GM12878 (cell line): Measurements from ENCODE around the gene GARNL3. TPM values are rescaled to one million over a fixed set of nuclear protein-coding genes. Genes with fewer than 3 reads are reported as not detected.

Source experiments
- ATAC-seq: fragments of 200-7000 bp; cut with Tn5 transposase; 3 replicates; pipeline ENCODE4 v1.9.1; 2020; ENCODE audit warnings: mild to moderate bottlenecking, moderate library complexity
- BruUV-seq: library from RNA; stranded (reverse); fragments of 400-500 nt; replicated peaks from 2 replicates; lab custom pipeline; 2021; lab: Mats Ljungman, UMichigan
- CTCF ChIA-PET: fragments of 300-600 bp; sonication (Branson Sonifier 250); formaldehyde crosslinking; extraction: SDS; loops from one replicate; lab custom pipeline; 2021; ENCODE audit warnings: inconsistent platforms; lab: Yijun Ruan, JAX
- POLR2A ChIA-PET: fragments of 350-600 bp; formaldehyde crosslinking; extraction: SDS; loops from one replicate; lab custom pipeline; 2021; ENCODE audit warnings: inconsistent platforms; lab: Charles Lee
- RAD21 ChIA-PET: fragments of 300-600 bp; sonication (Branson Sonifier 250); formaldehyde crosslinking; loops from one replicate; lab custom pipeline; 2023; ENCODE audit warnings: antibody characterized with exemption; ENCODE audit not compliant: unreplicated experiment; lab: Charles Lee
- SMC1A ChIA-PET: fragments of 300-600 bp; sonication (Branson Sonifier 250); formaldehyde crosslinking; loops from one replicate; lab custom pipeline; 2023; ENCODE audit not compliant: unreplicated experiment, uncharacterized antibody; lab: Charles Lee
- DNase-seq: peaks from one replicate; pipeline ENCODE4 v3.0.0-alpha.2; 2011; ENCODE audit warnings: low read depth, low spot score
- FAIRE-seq: peaks from 3 replicates; lab custom pipeline; 2011; peaks lifted over from hg19 to GRCh38; lab: Jason Lieb, UNC
- H2AFZ ChIP-seq: 2 replicates; pipeline ENCODE4 v1.6.0; 2011; ENCODE audit warnings: low read depth, low read length, control low read depth; ENCODE audit not compliant: control insufficient read depth
- H3K27ac ChIP-seq: 2 replicates; pipeline ENCODE4 v1.5.1; 2011; ENCODE audit warnings: control low read depth; ENCODE audit not compliant: control insufficient read depth, insufficient read depth
- H3K27me3 ChIP-seq, 2 experiments: replicated peaks in 1 of 2; 2 replicates each; pipeline versions ENCODE4 v1.6.0 to v1.6.1; 2011; ENCODE audit warnings: low read length in 1 of 2; ENCODE audit not compliant: control insufficient read depth in 2 of 2, insufficient read depth in 2 of 2
- H3K36me3 ChIP-seq, 2 experiments: 2 replicates each; pipeline ENCODE4 v1.5.1; 2011; ENCODE audit warnings: low read length in 1 of 2; ENCODE audit not compliant: control insufficient read depth in 2 of 2, insufficient read depth in 2 of 2
- H3K4me1 ChIP-seq: 2 replicates; pipeline ENCODE4 v1.6.1; 2011; ENCODE audit warnings: mild to moderate bottlenecking, low read length, moderate library complexity, mixed read lengths; ENCODE audit not compliant: control insufficient read depth, insufficient read depth
- H3K4me2 ChIP-seq: 2 replicates; pipeline ENCODE4 v1.6.0; 2011; ENCODE audit warnings: control low read depth; ENCODE audit not compliant: control insufficient read depth, insufficient read depth
- H3K4me3 ChIP-seq: fragments of 200-600 bp; sonication (generic); 2 replicates; pipeline ENCODE4 v1.5.1; 2016
- H3K79me2 ChIP-seq: 2 replicates; pipeline ENCODE4 v1.6.0; 2011; ENCODE audit warnings: low read length; ENCODE audit not compliant: control insufficient read depth, insufficient read depth
- H3K9ac ChIP-seq: 2 replicates; pipeline ENCODE4 v1.8.0; 2011; ENCODE audit warnings: low read length, control low read depth, mixed read lengths; ENCODE audit not compliant: control insufficient read depth, insufficient read depth
- H3K9me3 ChIP-seq: replicated peaks from 3 replicates; pipeline ENCODE4 v1.5.1; 2011; ENCODE audit warnings: mild to moderate bottlenecking, low read length; ENCODE audit not compliant: control insufficient read depth, insufficient read depth
- H4K20me1 ChIP-seq: 2 replicates; pipeline ENCODE4 v1.6.0; 2011; ENCODE audit not compliant: control insufficient read depth, insufficient read depth
- ASH2L ChIP-seq: fragments of 300-600, 200-600 bp; sonication (generic); IDR thresholded peaks from 2 replicates; pipeline ENCODE4 v1.6.1; 2017; ENCODE audit warnings: low read depth, mild to moderate bottlenecking, borderline replicate concordance
- BRCA1 ChIP-seq: IDR thresholded peaks from 2 replicates; pipeline ENCODE4 v1.6.1; 2011; ENCODE audit warnings: low read depth, low read length, improper control_type of control experiment
- CHD2 ChIP-seq: IDR thresholded peaks from 2 replicates; pipeline ENCODE4 v1.6.1; 2011; ENCODE audit warnings: low read depth, low read length, improper control_type of control experiment, borderline replicate concordance
- ESRRA ChIP-seq: IDR thresholded peaks from 2 replicates; pipeline ENCODE4 v1.6.1; 2012; ENCODE audit warnings: mild to moderate bottlenecking, low read length, improper control_type of control experiment
- HDAC2 ChIP-seq: fragments of 200-600 bp; sonication (generic); IDR thresholded peaks from 2 replicates; pipeline ENCODE4 v1.6.1; 2017
- JUNB ChIP-seq: IDR thresholded peaks from 2 replicates; pipeline ENCODE4 v1.6.1; 2016; ENCODE audit warnings: antibody characterized with exemption, mild to moderate bottlenecking
- KAT2A ChIP-seq: conservative IDR thresholded peaks from 2 replicates; pipeline ENCODE4 v1.6.1; 2011; ENCODE audit warnings: low read depth, low read length; ENCODE audit not compliant: control insufficient read depth
- LARP7 ChIP-seq: fragments of 450-650 bp; IDR thresholded peaks from 2 replicates; pipeline ENCODE4 v1.6.1; 2017; ENCODE audit warnings: mild to moderate bottlenecking
- MTA2 ChIP-seq: fragments of 450-650 bp; IDR thresholded peaks from 2 replicates; pipeline ENCODE4 v1.6.1; 2016; ENCODE audit warnings: low read depth, mild to moderate bottlenecking, moderate library complexity
- NFXL1 ChIP-seq: fragments of 450-650 bp; IDR thresholded peaks from 2 replicates; pipeline ENCODE4 v1.6.1; 2017; ENCODE audit warnings: antibody characterized with exemption, mild to moderate bottlenecking, borderline replicate concordance
- NFYA ChIP-seq: IDR thresholded peaks from 2 replicates; pipeline ENCODE4 v1.6.1; 2011; ENCODE audit warnings: low read depth, mild to moderate bottlenecking, low read length, improper control_type of control experiment, borderline replicate concordance
- PAX5 ChIP-seq: IDR thresholded peaks from 2 replicates; pipeline ENCODE4 v1.6.1; 2011; ENCODE audit warnings: low read depth, low read length, borderline replicate concordance
- RAD21 ChIP-seq: IDR thresholded peaks from 2 replicates; pipeline ENCODE4 v1.6.1; 2011; ENCODE audit warnings: mild to moderate bottlenecking, low read depth, low read length, moderate library complexity; ENCODE audit not compliant: insufficient read depth
- RB1 ChIP-seq: fragments of 450-650 bp; formaldehyde crosslinking; IDR thresholded peaks from 2 replicates; pipeline ENCODE4 v1.6.1; 2017; ENCODE audit warnings: mild to moderate bottlenecking, borderline replicate concordance
- RFX5 ChIP-seq: IDR thresholded peaks from 2 replicates; pipeline ENCODE4 v1.6.1; 2011; ENCODE audit warnings: low read depth, low read length, improper control_type of control experiment
- SMAD1 ChIP-seq: fragments of 450-650 bp; IDR thresholded peaks from 2 replicates; pipeline ENCODE4 v1.6.1; 2018; ENCODE audit warnings: mild to moderate bottlenecking, low read depth; ENCODE audit not compliant: partially characterized antibody
- TARDBP ChIP-seq: IDR thresholded peaks from 2 replicates; pipeline ENCODE4 v1.6.1; 2016; ENCODE audit warnings: borderline replicate concordance
- WGBS: methylation state at CpG from one replicate; pipeline ENCODE4 v1.1.6; 2016; ENCODE audit warnings: low lambda C conversion rate; ENCODE audit not compliant: insufficient replicate concordance, insufficient coverage; ENCODE audit errors: missing lambda C conversion rate; 5-methylcytosine and 5-hydroxymethylcytosine counted together
- in situ Hi-C: fragments of 300-500 bp; cut with MboI; formaldehyde crosslinking; loops from 9 replicates; pipeline ENCODE4 v1.14.3; 2018; ENCODE audit warnings: mixed read lengths
- intact Hi-C: fragments of 100-400 bp; cut with micrococcal nuclease; formaldehyde crosslinking; loops from one replicate; pipeline ENCODE4 v1.14.2; 2022; ENCODE audit not compliant: unreplicated experiment
- polyA plus RNA-seq, 11 experiments: library from polyadenylated mRNA; depleted of rRNA in 4 of 11; unstranded in 6 of 11; stranded (reverse) in 5 of 11; fragments of >200 nt; fragmentation: Nextera tagmentation in 4 of 11; fragmentation: Illumina TruSeq in 1 of 11; extraction: Ambion mirVana in 4 of 11; extraction: Trizol in 1 of 11; gene quantifications; 1 replicate in 1 of 11; 2 replicates in 10 of 11; pipeline versions ENCODE4 v1.2.1 to v1.2.3, GENCODE V29; 2011 to 2016; ENCODE audit warnings: inconsistent platforms in 2 of 11, missing spikeins in 2 of 11, low read depth in 1 of 11
- total RNA-seq, 4 experiments: library from RNA; depleted of rRNA in 3 of 4; stranded (reverse); fragments of >200 nt in 3 of 4; fragmentation: Illumina TruSeq in 1 of 4; extraction: Trizol in 1 of 4; gene quantifications; 2 replicates each; pipeline versions ENCODE4 v1.2.1 to v1.2.3, GENCODE V29; 2013 to 2021
- TF ChIP-seq, protein P1 (sequence below): fragments of 450-650 bp; IDR thresholded peaks from 2 replicates; pipeline ENCODE4 v1.6.1; 2017; ENCODE audit warnings: low read depth, mild to moderate bottlenecking, moderate library complexity
- TF ChIP-seq, protein P2 (sequence below): IDR thresholded peaks from 2 replicates; pipeline ENCODE4 v1.6.1; 2012; ENCODE audit warnings: low read depth, low read length, improper control_type of control experiment

Gene GARNL3
- total and polyA plus RNA-seq, 10 of the 15 experiments (the other 5 are each of a cell fraction or from before 2014, with no cell fraction given) = 0.89 to 13.2 (median 6.3) TPM

GRCh38 chr9:127263237-127263636, 1.3 kb upstream of the GARNL3 start:
- peaks cover 6% of the 10 kb centered on the region; the same call in 1 of the 2 replicates for H3K4me1 ChIP-seq
- no peaks in the 10 kb centered on the region for H4K20me1 ChIP-seq
- no peak for FAIRE-seq
- ChIA-PET SMC1A (interaction anchor here (1.1 to 1.2 kb wide), 2 partner anchors 19 to 160 kb away, joined by 3 read pairs; no protein-coding TSS in a partner anchor), CTCF (interaction anchor here (1.4 kb wide), 1 partner anchor 10 kb away, joined by 4 read pairs; no protein-coding TSS in a partner anchor), RAD21 (no interaction called here), POLR2A (interaction anchor here (1.2 kb wide), 1 partner anchor 39 kb away, joined by 7 read pairs; no protein-coding TSS in a partner anchor)
- 96% methylated on average over 9 of the region's 9 CpGs for WGBS
- no peaks in the 10 kb centered on the region for H3K79me2 ChIP-seq
- ATAC-seq = no peak
- no peaks in the 10 kb centered on the region for H3K9me3 ChIP-seq
- H3K4me2 ChIP-seq = no peak overlapping the region
- in situ Hi-C loops = no loop called here
- intact Hi-C loops = no loop called here
- BruUV-seq = no TSS peak
- no peak overlapping the region for H3K4me3 ChIP-seq
- H2AFZ ChIP-seq = no peak overlapping the region
- no peaks in the 10 kb centered on the region for H3K27me3 ChIP-seq
- no peak overlapping the region for H3K9ac ChIP-seq
- no peaks in the 10 kb centered on the region for H3K36me3 ChIP-seq
- H3K27ac ChIP-seq = no peak overlapping the region
- DNase-seq = no peak
- TF ChIP-seq NFYA (no peak), RFX5 (no peak), PAX5 (no peak), RB1 (no peak), HDAC2 (no peak), ESRRA (no peak), BRCA1 (no peak), TARDBP (no peak)
- TF ChIP-seq, all 136 proteins: peak for 0

- Histone ChIP-seq H3K4me3 (no peak overlapping the region), H3K27ac (no peak overlapping the region), H3K9ac (no peak overlapping the region), H3K9me3 (no peaks in the 10 kb centered on the region), H3K79me2 (no peaks in the 10 kb centered on the region), H3K4me1 (peaks cover 7% of the 10 kb centered on the region), H3K4me2 (no peak overlapping the region), H3K27me3 (no peaks in the 10 kb centered on the region), H4K20me1 (no peaks in the 10 kb centered on the region), H2AFZ (no peak overlapping the region), H3K36me3 (no peaks in the 10 kb centered on the region)
- FAIRE-seq = no peak
- ChIA-PET POLR2A (interaction anchor here (1.2 kb wide), 1 partner anchor 39 kb away, joined by 7 read pairs; no protein-coding TSS in a partner anchor), RAD21 (no interaction called here), SMC1A (interaction anchor here (1.2 kb wide), 1 partner anchor 19 kb away, joined by 3 read pairs; no protein-coding TSS in a partner anchor), CTCF (interaction anchor here (1.4 kb wide), 1 partner anchor 10 kb away, joined by 4 read pairs; no protein-coding TSS in a partner anchor)
- intact Hi-C loops (no loop called here), in situ Hi-C loops (no loop called here)
- BruUV-seq = no TSS peak
- no peak for DNase-seq
- ATAC-seq = no peak
- TF ChIP-seq RFX5 (no peak), SMAD1 (no peak), RAD21 (no peak), MTA2 (no peak), NFXL1 (no peak), LARP7 (no peak), JUNB (no peak), ASH2L (no peak), CHD2 (no peak), KAT2A (no peak)
- TF ChIP-seq, protein P1, sequence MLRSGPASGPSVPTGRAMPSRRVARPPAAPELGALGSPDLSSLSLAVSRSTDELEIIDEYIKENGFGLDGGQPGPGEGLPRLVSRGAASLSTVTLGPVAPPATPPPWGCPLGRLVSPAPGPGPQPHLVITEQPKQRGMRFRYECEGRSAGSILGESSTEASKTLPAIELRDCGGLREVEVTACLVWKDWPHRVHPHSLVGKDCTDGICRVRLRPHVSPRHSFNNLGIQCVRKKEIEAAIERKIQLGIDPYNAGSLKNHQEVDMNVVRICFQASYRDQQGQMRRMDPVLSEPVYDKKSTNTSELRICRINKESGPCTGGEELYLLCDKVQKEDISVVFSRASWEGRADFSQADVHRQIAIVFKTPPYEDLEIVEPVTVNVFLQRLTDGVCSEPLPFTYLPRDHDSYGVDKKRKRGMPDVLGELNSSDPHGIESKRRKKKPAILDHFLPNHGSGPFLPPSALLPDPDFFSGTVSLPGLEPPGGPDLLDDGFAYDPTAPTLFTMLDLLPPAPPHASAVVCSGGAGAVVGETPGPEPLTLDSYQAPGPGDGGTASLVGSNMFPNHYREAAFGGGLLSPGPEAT = no peak
- TF ChIP-seq, protein P2, sequence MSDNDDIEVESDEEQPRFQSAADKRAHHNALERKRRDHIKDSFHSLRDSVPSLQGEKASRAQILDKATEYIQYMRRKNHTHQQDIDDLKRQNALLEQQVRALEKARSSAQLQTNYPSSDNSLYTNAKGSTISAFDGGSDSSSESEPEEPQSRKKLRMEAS = no peak
Observed at GRCh38 chr9:127263664-127264063, 910 bp upstream of the GARNL3 start.
